B cell (primary cell): Measurements from ENCODE around the gene TRPM6. TPM values are rescaled to one million over a fixed set of nuclear protein-coding genes. Genes with fewer than 3 reads are reported as not detected.

Experiments
- ATAC-seq: fragments of 200-7000 bp; cut with Tn5 transposase; one replicate; pipeline ENCODE4 v1.10.0; 2021; ENCODE audit warnings: low read depth, mild to moderate bottlenecking, moderate number of reproducible peaks, moderate library complexity
- CTCF ChIA-PET: fragments of 350-600 bp; sonication (Branson Sonifier 250); formaldehyde crosslinking; loops from one replicate; lab custom pipeline; 2021; ENCODE audit warnings: antibody characterized with exemption, inconsistent platforms; lab: Charles Lee
- POLR2A ChIA-PET: fragments of 350-600 bp; sonication (Branson Sonifier 250); formaldehyde crosslinking; loops from one replicate; lab custom pipeline; 2021; ENCODE audit warnings: antibody characterized with exemption; lab: Charles Lee
- DNase-seq: peaks from one replicate; pipeline ENCODE4 v3.0.0; 2013
- H2AFZ ChIP-seq: 2 replicates; pipeline ENCODE4 v1.6.1; 2012; ENCODE audit warnings: mild to moderate bottlenecking, low read depth, low read length; ENCODE audit not compliant: insufficient read depth, poor library complexity, severe bottlenecking
- H3K27ac ChIP-seq, 2 donors: 1 replicate in 1 of 2; 2 replicates in 1 of 2; pipeline ENCODE4 v1.5.1; 2012 to 2013; ENCODE audit warnings: low read length in 2 of 2, mild to moderate bottlenecking in 2 of 2, moderate library complexity in 1 of 2
- H3K27me3 ChIP-seq, 4 experiments: fragments of 200-600 bp in 1 of 4; sonication (generic) in 1 of 4; replicated peaks in 1 of 4; 1 replicate in 2 of 4; 2 replicates in 2 of 4; pipeline versions ENCODE4 v1.6.1 to v1.7.0; 2013 to 2016; ENCODE audit warnings: low read length in 3 of 4, mild to moderate bottlenecking in 2 of 4, mixed read lengths in 1 of 4, moderate library complexity in 1 of 4; ENCODE audit not compliant: insufficient read depth in 4 of 4, control insufficient read depth in 3 of 4; ENCODE audit errors: control extremely low read depth in 1 of 4
- H3K36me3 ChIP-seq, 2 experiments: replicated peaks in 1 of 2; 1 replicate in 1 of 2; 2 replicates in 1 of 2; pipeline versions ENCODE4 v1.6.1 to v1.7.1; 2013; ENCODE audit warnings: low read length in 1 of 2; ENCODE audit not compliant: insufficient read depth in 2 of 2, control insufficient read depth in 1 of 2; ENCODE audit errors: control extremely low read depth in 1 of 2, extremely low read depth in 1 of 2
- H3K4me1 ChIP-seq, 2 donors: fragments of 200-600 bp in 1 of 2; sonication (generic) in 1 of 2; 1 replicate in 1 of 2; 2 replicates in 1 of 2; pipeline versions ENCODE4 v1.5.1 to v1.6.1; 2013 to 2017; ENCODE audit warnings: low read length in 2 of 2; ENCODE audit not compliant: control insufficient read depth in 2 of 2, insufficient read depth in 2 of 2
- H3K4me2 ChIP-seq: replicated peaks from 2 replicates; pipeline ENCODE3; 2012; ENCODE audit warnings: mild to moderate bottlenecking, low read depth, low read length; ENCODE audit not compliant: poor library complexity, severe bottlenecking
- H3K4me3 ChIP-seq, 5 experiments: fragments of 200-600 bp in 1 of 5; sonication (generic) in 1 of 5; 1 replicate in 3 of 5; 2 replicates in 2 of 5; pipeline versions ENCODE4 v1.5.1 to v1.7.0; 2011 to 2016; ENCODE audit warnings: low read length in 4 of 5, mild to moderate bottlenecking in 4 of 5, low read depth in 2 of 5, control low read depth in 1 of 5, moderate library complexity in 1 of 5; ENCODE audit not compliant: insufficient read depth in 1 of 5; ENCODE audit errors: control extremely low read depth in 1 of 5, extremely low read depth in 1 of 5
- H3K79me2 ChIP-seq: fragments of 200-600 bp; sonication (generic); one replicate; pipeline ENCODE4 v1.6.0; 2016; ENCODE audit warnings: low read length; ENCODE audit not compliant: control insufficient read depth, insufficient read depth
- H3K9ac ChIP-seq: fragments of 200-600 bp; sonication (generic); 2 replicates; pipeline ENCODE4 v1.6.1; 2017; ENCODE audit warnings: mild to moderate bottlenecking, low read length, moderate library complexity
- H3K9me3 ChIP-seq, 3 donors: one replicate each; pipeline versions ENCODE4 v1.6.1 to v1.7.1; 2013; ENCODE audit warnings: low read length in 2 of 3; ENCODE audit not compliant: control insufficient read depth in 2 of 3, insufficient read depth in 1 of 3; ENCODE audit errors: control extremely low read depth in 1 of 3
- H4K20me1 ChIP-seq: 2 replicates; pipeline ENCODE4 v1.6.0; 2012; ENCODE audit warnings: mild to moderate bottlenecking, low read length; ENCODE audit not compliant: insufficient read depth, control insufficient read depth, poor library complexity, severe bottlenecking
- H3K27ac Mint-ChIP-seq: one replicate; pipeline ENCODE4 v1.8.0; 2021; ENCODE audit warnings: mixed read lengths
- H3K27me3 Mint-ChIP-seq: one replicate; pipeline ENCODE4 v1.8.0; 2021; ENCODE audit warnings: mixed read lengths
- H3K4me1 Mint-ChIP-seq: one replicate; pipeline ENCODE4 v1.8.0; 2021; ENCODE audit warnings: mixed read lengths
- H3K4me3 Mint-ChIP-seq: one replicate; pipeline ENCODE4 v1.8.0; 2021; ENCODE audit warnings: mixed read lengths
- H3K9me3 Mint-ChIP-seq: one replicate; pipeline ENCODE4 v1.8.0; 2022; ENCODE audit warnings: mixed read lengths; ENCODE audit not compliant: insufficient read depth
- EZH2 ChIP-seq: IDR thresholded peaks from 2 replicates; pipeline ENCODE4 v1.6.1; 2012; ENCODE audit warnings: borderline replicate concordance, low read depth, mild to moderate bottlenecking, moderate library complexity, low read length; ENCODE audit not compliant: insufficient read depth, poor library complexity, severe bottlenecking
- WGBS: methylation state at CpG from one replicate; pipeline ENCODE4 v1.1.5; 2013; ENCODE audit warnings: missing lambda C conversion rate; ENCODE audit not compliant: insufficient coverage; 5-methylcytosine and 5-hydroxymethylcytosine counted together
- intact Hi-C: fragments of 100-400 bp; cut with micrococcal nuclease; formaldehyde crosslinking; loops from one replicate; pipeline ENCODE4 v1.10.0; 2022
- polyA plus RNA-seq: library from polyadenylated mRNA; depleted of rRNA; stranded (reverse); fragments of >200 nt; gene quantifications from 2 replicates; pipeline ENCODE4 v1.2.3, GENCODE V29; 2012
- total RNA-seq, 2 donors: library from RNA; stranded (reverse); fragments of 120-200 nt in 1 of 2; gene quantifications; 1 replicate in 1 of 2; 2 replicates in 1 of 2; pipeline versions ENCODE4 v1.2.3 to v1.2.4, GENCODE V29; 2013 to 2022
- TF ChIP-seq, protein P1 (sequence below): fragments of 200-600 bp; IDR thresholded peaks from one replicate; pipeline ENCODE4 v1.8.0; 2022; ENCODE audit warnings: antibody characterized with exemption, mild to moderate bottlenecking

Gene TRPM6
- total and polyA plus RNA-seq, 2 donors (not counting 1 experiment from before 2014, with no cell fraction given): not detected

DNA sequence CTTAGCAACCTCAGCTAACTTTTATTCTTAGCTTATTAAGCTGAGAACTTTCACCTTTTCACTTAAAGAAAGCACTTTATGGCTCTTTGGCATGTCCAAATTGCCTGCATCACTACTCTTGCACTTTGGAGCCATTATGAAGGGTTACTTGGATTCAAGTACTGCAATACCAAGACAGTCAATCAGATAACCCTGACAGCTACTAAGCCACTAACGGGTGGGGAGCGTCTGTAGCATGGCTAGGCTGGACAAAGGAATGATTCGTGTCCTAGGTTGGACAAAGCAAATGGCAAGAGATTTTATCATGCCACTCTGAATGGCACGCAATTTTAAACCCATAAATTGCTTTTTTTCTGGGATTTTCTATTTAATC, 39.6 kb downstream of the TRPM6 start:
- Histone ChIP-seq H3K27ac (no peak overlapping the region), H3K9ac (no peak overlapping the region), H4K20me1 (no peaks in the 10 kb centered on the region), H3K4me2 (no peak overlapping the region), H3K4me3 (no peak overlapping the region), H3K27me3 (peaks cover 0 to 4% (median 0%) of the 10 kb centered on the region in 4 experiments), H2AFZ (no peak overlapping the region), H3K9me3 (no peaks in the 10 kb centered on the region), H3K79me2 (no peaks in the 10 kb centered on the region), H3K36me3 (no peaks in the 10 kb centered on the region), H3K4me1 (no peaks in the 10 kb centered on the region)
- ChIA-PET CTCF (no interaction called here), POLR2A (no interaction called here)
- H3K9me3 Mint-ChIP-seq: no peaks in the 10 kb centered on the region
- no peak for ATAC-seq
- DNase-seq: no peak
- H3K27me3 Mint-ChIP-seq: peaks cover 3% of the 10 kb centered on the region
- intact Hi-C loops: no loop called here
- H3K27ac Mint-ChIP-seq: no peak overlapping the region
- TF ChIP-seq, protein P1, sequence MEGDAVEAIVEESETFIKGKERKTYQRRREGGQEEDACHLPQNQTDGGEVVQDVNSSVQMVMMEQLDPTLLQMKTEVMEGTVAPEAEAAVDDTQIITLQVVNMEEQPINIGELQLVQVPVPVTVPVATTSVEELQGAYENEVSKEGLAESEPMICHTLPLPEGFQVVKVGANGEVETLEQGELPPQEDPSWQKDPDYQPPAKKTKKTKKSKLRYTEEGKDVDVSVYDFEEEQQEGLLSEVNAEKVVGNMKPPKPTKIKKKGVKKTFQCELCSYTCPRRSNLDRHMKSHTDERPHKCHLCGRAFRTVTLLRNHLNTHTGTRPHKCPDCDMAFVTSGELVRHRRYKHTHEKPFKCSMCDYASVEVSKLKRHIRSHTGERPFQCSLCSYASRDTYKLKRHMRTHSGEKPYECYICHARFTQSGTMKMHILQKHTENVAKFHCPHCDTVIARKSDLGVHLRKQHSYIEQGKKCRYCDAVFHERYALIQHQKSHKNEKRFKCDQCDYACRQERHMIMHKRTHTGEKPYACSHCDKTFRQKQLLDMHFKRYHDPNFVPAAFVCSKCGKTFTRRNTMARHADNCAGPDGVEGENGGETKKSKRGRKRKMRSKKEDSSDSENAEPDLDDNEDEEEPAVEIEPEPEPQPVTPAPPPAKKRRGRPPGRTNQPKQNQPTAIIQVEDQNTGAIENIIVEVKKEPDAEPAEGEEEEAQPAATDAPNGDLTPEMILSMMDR: no peak
- TF ChIP-seq EZH2: no peak
- H3K4me1 Mint-ChIP-seq: no peaks in the 10 kb centered on the region
- no peak overlapping the region for H3K4me3 Mint-ChIP-seq
- 100% methylated on average over 3 of the region's 4 CpGs for WGBS

DNA sequence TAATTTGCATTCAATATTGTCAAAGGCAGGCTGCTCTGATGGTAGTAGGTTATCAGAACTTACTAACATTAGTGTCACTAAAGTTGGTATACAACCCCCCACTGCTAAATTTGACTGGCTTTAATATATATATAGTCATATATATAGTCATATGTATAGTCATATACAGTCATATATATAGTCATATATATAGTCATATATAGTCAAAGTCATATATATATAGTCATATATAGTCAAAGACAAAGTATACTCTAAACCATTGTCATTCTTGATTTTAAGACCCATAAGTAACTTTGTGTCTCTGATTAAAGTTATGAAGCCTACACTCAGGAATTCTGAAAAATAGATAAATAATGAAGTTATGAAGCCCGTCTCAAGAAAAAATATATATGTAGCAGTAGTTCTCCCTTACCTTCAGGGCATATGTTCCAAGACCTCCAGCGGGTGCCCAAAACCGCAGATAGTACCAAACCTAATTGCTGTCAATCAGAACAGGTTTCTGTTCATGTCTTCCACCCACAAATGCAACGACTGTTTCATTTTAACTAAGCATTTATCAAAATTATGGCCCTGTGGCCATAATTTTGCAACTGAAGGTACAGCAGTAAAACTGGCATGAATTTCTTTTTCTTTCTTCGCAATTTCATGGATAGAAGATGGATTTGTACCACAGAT, 40.1 kb downstream of the TRPM6 start:
- Mint-ChIP-seq H3K27ac (no peak overlapping the region), H3K4me3 (no peak overlapping the region), H3K27me3 (peaks cover 3% of the 10 kb centered on the region), H3K4me1 (no peaks in the 10 kb centered on the region), H3K9me3 (no peaks in the 10 kb centered on the region)
- POLR2A ChIA-PET: no interaction called here
- Histone ChIP-seq H3K79me2 (no peaks in the 10 kb centered on the region), H3K4me3 (no peak overlapping the region), H3K4me2 (no peak overlapping the region), H2AFZ (no peak overlapping the region), H3K9me3 (no peaks in the 10 kb centered on the region), H3K27ac (no peak overlapping the region), H3K4me1 (no peaks in the 10 kb centered on the region), H3K27me3 (peaks cover 0 to 4% (median 0%) of the 10 kb centered on the region in 4 experiments), H3K9ac (no peak overlapping the region), H3K36me3 (no peaks in the 10 kb centered on the region), H4K20me1 (no peaks in the 10 kb centered on the region)
- WGBS: 60% methylated on average over 2 of the region's 5 CpGs
- DNase-seq (no peak), ATAC-seq (no peak)
- intact Hi-C loops: no loop called here
- TF ChIP-seq, protein P1: no peak
- no peak for TF ChIP-seq EZH2
- CTCF ChIA-PET: no interaction called here
